DND-41 (cell line): ENCODE measurements around the gene THSD4.

Experiments
- ATAC-seq: fragments of 200-7000 bp; cut with Tn5 transposase; 3 replicates; pipeline ENCODE4 v1.9.1; 2021; ENCODE audit warnings: low read depth; ENCODE audit not compliant: insufficient read depth
- DNase-seq: peaks from one replicate; pipeline ENCODE4 v3.0.0-alpha.2; 2020
- H2AFZ ChIP-seq: 2 replicates; pipeline ENCODE4 v1.6.0; 2012; ENCODE audit warnings: low read depth, low read length
- H3K27ac ChIP-seq: 2 replicates; pipeline ENCODE4 v1.5.1; 2012; ENCODE audit warnings: low read length, inconsistent platforms
- H3K27me3 ChIP-seq: fragments of 200-600 bp; sonication (generic); 2 replicates; pipeline ENCODE4 v1.6.0; 2012; ENCODE audit warnings: low read length, mild to moderate bottlenecking, inconsistent platforms; ENCODE audit not compliant: insufficient read depth, poor library complexity
- H3K36me3 ChIP-seq: 2 replicates; pipeline ENCODE4 v1.5.1; 2012; ENCODE audit warnings: low read length, inconsistent platforms; ENCODE audit not compliant: insufficient read depth
- H3K4me1 ChIP-seq: 2 replicates; pipeline ENCODE4 v1.5.1; 2012; ENCODE audit warnings: mild to moderate bottlenecking, low read length; ENCODE audit not compliant: insufficient read depth
- H3K4me2 ChIP-seq: 2 replicates; pipeline ENCODE4 v1.6.0; 2012; ENCODE audit warnings: mild to moderate bottlenecking, moderate library complexity, low read length, inconsistent platforms; ENCODE audit not compliant: insufficient read depth
- H3K4me3 ChIP-seq, 2 experiments: fragments of 200-600 bp in 1 of 2; shearing (Covaris generic) in 1 of 2; 2 replicates each; pipeline ENCODE4 v1.5.1; 2012 to 2016; ENCODE audit warnings: inconsistent platforms in 2 of 2, low read length in 2 of 2, mild to moderate bottlenecking in 2 of 2, low read depth in 1 of 2, moderate library complexity in 1 of 2
- H3K79me2 ChIP-seq: 2 replicates; pipeline ENCODE4 v1.6.0; 2012; ENCODE audit warnings: low read length, inconsistent platforms; ENCODE audit not compliant: insufficient read depth
- H3K9ac ChIP-seq: 2 replicates; pipeline ENCODE4 v1.6.0; 2012; ENCODE audit warnings: low read depth, mild to moderate bottlenecking, inconsistent platforms, low read length, moderate library complexity
- H3K9me3 ChIP-seq: 2 replicates; pipeline ENCODE4 v1.5.1; 2012; ENCODE audit warnings: low read length, moderate library complexity, mild to moderate bottlenecking, inconsistent platforms; ENCODE audit not compliant: insufficient read depth, severe bottlenecking
- H4K20me1 ChIP-seq: 2 replicates; pipeline ENCODE4 v1.6.0; 2012; ENCODE audit warnings: low read length; ENCODE audit not compliant: insufficient read depth
- EZH2 ChIP-seq: IDR thresholded peaks from 3 replicates; pipeline ENCODE4 v1.6.1; 2012; ENCODE audit warnings: borderline replicate concordance, low read depth, mild to moderate bottlenecking, moderate library complexity, low read length, inconsistent platforms; ENCODE audit not compliant: severe bottlenecking
- TF ChIP-seq, protein P1 (sequence below): IDR thresholded peaks from 2 replicates; pipeline ENCODE4 v1.5.1; 2012; ENCODE audit warnings: borderline replicate concordance, low read length, moderate library complexity, mild to moderate bottlenecking; ENCODE audit not compliant: poor library complexity, severe bottlenecking; ENCODE audit errors: extremely low read depth

The THSD4 gene

DNA sequence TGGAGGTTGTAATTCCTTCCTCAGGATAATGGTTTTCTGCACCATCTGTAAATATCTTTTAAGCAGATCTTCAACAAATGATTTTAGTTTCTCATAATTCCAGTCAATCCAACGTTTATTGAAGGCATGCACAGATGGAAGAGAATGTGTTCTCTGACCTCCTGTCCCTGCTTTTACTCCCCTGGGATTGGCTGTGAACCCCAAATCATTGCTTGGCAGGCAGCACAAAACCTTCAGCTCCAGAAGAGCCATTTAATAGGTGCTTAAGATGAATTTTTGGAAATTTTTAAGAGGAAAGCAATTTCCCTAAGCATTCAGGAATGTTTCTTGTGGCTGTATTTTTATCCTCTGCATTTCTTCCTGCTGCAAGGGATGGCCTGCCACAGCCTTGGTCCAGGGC is 25.5 kb upstream of the THSD4 start:
- Histone ChIP-seq H3K9ac (no peak overlapping the region), H3K4me1 (no peaks in the 10 kb centered on the region), H3K27ac (no peak overlapping the region), H3K79me2 (no peaks in the 10 kb centered on the region), H3K4me2 (no peak overlapping the region), H2AFZ (no peak overlapping the region), H4K20me1 (no peaks in the 10 kb centered on the region), H3K4me3 (no peak overlapping the region), H3K27me3 (no peaks in the 10 kb centered on the region), H3K9me3 (no peaks in the 10 kb centered on the region), H3K36me3 (no peaks in the 10 kb centered on the region)
- TF ChIP-seq EZH2: no peak
- TF ChIP-seq, protein P1, sequence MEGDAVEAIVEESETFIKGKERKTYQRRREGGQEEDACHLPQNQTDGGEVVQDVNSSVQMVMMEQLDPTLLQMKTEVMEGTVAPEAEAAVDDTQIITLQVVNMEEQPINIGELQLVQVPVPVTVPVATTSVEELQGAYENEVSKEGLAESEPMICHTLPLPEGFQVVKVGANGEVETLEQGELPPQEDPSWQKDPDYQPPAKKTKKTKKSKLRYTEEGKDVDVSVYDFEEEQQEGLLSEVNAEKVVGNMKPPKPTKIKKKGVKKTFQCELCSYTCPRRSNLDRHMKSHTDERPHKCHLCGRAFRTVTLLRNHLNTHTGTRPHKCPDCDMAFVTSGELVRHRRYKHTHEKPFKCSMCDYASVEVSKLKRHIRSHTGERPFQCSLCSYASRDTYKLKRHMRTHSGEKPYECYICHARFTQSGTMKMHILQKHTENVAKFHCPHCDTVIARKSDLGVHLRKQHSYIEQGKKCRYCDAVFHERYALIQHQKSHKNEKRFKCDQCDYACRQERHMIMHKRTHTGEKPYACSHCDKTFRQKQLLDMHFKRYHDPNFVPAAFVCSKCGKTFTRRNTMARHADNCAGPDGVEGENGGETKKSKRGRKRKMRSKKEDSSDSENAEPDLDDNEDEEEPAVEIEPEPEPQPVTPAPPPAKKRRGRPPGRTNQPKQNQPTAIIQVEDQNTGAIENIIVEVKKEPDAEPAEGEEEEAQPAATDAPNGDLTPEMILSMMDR: no peak
- no peak for ATAC-seq
- no peak for DNase-seq

DNA sequence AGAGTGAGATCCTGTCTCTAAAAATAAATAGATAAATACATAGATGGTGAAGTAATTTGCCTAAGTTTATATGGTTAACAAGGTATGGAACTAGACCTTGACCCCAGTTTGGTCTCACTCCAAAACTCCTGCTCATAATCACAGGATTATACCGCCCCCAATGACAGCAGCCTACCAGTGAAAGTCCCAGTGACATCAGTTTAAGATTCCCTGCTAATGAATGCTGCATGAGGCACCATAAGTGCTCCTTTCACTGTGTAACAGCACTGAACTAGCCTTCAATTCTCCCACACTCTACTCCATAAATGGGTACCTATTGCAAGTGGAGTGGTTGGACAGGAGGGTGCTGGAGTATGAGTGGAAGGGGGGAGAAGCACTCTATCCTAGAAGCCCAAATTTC is 23.7 kb upstream of the THSD4 start:
- Histone ChIP-seq H4K20me1 (no peaks in the 10 kb centered on the region), H3K27ac (no peak overlapping the region), H3K4me1 (no peaks in the 10 kb centered on the region), H3K9me3 (no peaks in the 10 kb centered on the region), H3K36me3 (no peaks in the 10 kb centered on the region), H3K4me2 (no peak overlapping the region), H2AFZ (no peak overlapping the region), H3K4me3 (no peak overlapping the region), H3K27me3 (no peaks in the 10 kb centered on the region), H3K79me2 (no peaks in the 10 kb centered on the region), H3K9ac (no peak overlapping the region)
- DNase-seq (no peak), ATAC-seq (no peak)
- no peak for TF ChIP-seq EZH2
- TF ChIP-seq, protein P1: no peak

DNA sequence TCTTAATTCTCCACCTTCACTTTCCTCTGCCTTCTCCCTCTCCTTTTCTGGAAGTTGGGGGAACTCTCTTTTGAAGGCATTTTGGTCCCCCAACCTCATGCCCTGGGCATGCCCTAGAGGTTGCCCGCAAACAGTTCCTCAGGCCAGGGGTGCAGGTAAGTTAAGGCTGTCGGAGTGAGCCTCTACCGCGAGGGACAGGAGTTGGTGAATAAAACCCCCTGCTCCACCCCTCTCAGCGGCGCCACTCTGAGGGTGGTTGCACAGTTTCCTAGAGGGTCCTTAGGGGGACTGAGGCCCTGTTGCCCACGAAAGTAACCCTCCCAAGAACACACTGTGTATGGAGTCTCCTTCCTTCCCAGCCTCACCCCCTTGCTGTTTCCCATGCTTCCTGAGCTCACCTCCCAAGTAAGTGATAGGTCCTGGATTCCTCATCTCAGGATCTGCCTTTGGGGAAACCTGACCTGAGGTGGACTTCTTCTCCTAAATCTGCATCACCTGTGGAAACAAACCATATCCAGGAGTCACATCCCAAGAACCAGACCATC is 23.1 kb upstream of the THSD4 start:
- H3K4me3 ChIP-seq: no peak overlapping the region
- H3K79me2 ChIP-seq: no peaks in the 10 kb centered on the region
- H3K27ac ChIP-seq: no peak overlapping the region
- no peak overlapping the region for H3K9ac ChIP-seq
- H3K36me3 ChIP-seq: no peaks in the 10 kb centered on the region
- ATAC-seq: no peak
- no peaks in the 10 kb centered on the region for H3K9me3 ChIP-seq
- H4K20me1 ChIP-seq: no peaks in the 10 kb centered on the region
- no peak overlapping the region for H2AFZ ChIP-seq
- DNase-seq: no peak
- TF ChIP-seq EZH2: no peak
- TF ChIP-seq, protein P1: no peak
- H3K4me2 ChIP-seq: no peak overlapping the region
- H3K4me1 ChIP-seq: no peaks in the 10 kb centered on the region
- no peaks in the 10 kb centered on the region for H3K27me3 ChIP-seq
